ENCODE measurements around the gene PPP5C.
A peak's percentile ranks its signal among the peaks of the same experiment; 100 is the strongest.
"Not testable (repeated sequence)": the region's sequence is repeated elsewhere in the genome, so short reads cannot be mapped to it uniquely, and the experiment has no call there.

Gene PPP5C

GRCh38 chr19:46402725-46403124 lies 55.8 kb downstream of the PPP5C start:
- peaks cover 72% of the 10 kb centered on the region for H3K27me3 Mint-ChIP-seq
- H3K9me3 Mint-ChIP-seq = no peaks in the 10 kb centered on the region
- DNase-seq (no peak), ATAC-seq (peak; percentile 15)
- peaks cover 25% of the 10 kb centered on the region for H3K4me1 Mint-ChIP-seq
- H3K4me3 Mint-ChIP-seq = no peak overlapping the region
- H3K27ac Mint-ChIP-seq = no peak overlapping the region

DNA sequence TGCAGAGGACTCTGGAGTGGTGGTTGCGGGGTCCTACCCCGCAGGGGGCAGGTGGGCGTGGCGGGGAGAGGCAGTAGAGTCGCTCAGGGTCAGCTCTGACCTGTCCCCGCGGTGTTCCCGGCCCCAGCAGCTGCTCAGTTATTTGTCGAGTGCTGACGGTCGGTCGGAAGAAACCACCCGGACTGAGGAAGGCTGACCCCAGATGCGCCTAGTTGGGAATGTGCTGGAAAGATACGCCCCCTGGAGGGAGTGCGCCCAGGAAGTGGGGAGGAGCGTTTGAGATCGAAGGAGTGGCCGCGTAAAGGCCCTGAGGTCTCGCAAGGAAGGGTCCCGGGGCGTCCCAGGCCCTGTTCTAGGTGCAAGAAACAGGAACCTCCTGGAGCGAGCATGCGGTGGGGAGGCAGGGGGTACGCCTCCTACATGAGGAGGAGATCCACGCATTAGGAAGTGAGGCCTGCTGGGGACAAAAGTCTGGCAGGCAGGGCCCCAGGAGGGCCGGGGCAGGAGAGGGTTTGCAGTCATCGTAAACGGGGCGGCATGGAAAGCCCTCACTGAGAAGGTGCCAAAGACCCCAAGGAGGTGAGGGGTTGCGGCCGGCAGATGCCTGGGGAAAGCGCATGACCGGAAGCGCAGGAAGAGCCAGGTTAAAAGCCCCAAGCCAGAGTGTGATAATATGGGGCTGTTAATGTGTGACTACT lies 57.3 kb downstream of the PPP5C start:
- Mint-ChIP-seq H3K9me3 (no peaks in the 10 kb centered on the region), H3K27ac (peak overlapping the region in 1 of 2 donors; percentile 75), H3K4me3 (peak overlapping the region; percentile 71 to 72), H3K4me1 (peaks cover 33% of the 10 kb centered on the region), H3K27me3 (peaks cover 84% of the 10 kb centered on the region)
- DNase-seq = no peak
- peak; percentile 39 for ATAC-seq

DNA sequence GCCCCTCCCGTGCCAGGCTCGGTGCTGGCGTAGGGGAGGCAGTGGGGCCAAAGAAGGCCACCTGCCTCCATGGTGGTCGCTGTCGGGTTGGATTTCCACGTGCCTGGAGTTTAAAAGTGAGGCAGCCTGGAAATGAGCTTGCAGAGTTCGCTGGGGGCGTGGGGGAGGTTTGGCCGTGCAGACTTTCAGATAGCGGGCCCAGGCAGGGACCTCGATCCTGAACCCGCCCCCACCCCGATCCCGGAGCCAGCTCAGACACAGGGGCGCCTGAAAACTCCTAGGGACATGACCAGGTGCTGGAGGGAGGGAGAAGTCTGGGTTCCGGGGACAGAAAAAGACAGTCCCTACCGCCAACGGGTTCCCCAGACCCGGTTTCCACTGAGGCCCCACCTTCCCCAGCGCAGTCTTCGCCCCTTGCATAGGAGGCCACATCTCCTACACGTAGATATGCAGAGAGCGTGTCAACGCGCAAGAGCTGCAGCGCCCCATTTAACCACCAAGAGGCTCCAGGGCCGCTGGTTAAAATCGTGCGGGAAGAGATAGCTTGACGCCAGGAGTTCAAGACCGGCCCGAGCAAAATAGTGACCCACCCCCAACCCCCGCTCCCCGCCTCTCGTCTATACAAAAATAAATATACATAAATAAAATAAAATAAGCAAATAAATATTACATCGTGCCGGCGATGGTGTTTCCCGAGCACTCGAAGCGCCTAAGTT lies 58.0 kb downstream of the PPP5C start:
- H3K27ac Mint-ChIP-seq = no peak overlapping the region
- ATAC-seq (no peak), DNase-seq (no peak)
- H3K9me3 Mint-ChIP-seq = no peaks in the 10 kb centered on the region
- H3K4me3 Mint-ChIP-seq = peak overlapping the region; percentile 71 to 72
- H3K27me3 Mint-ChIP-seq = peaks cover 90% of the 10 kb centered on the region
- peaks cover 33% of the 10 kb centered on the region for H3K4me1 Mint-ChIP-seq

DNA sequence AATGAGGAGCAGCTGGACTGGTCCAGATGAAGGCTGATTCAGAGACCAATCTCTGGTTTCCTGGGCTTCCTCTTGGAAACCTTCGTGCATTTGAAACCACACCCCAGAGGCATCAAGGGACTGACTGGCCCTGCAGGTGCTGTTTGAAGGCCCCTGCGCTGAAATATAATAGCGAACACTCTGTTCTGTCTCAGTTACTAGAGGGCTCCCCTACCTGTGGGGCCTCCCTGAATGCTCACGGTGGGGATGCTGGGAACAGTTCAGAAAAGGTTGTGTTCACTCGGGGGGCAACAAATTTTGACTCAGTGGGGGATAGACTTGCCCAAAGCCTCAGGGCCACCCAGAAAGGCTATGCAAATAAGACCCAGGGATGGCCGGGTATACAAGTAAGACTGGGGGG lies 60.1 kb downstream of the PPP5C start:
- no peaks in the 10 kb centered on the region for H3K9me3 Mint-ChIP-seq
- no peak overlapping the region for H3K27ac Mint-ChIP-seq
- no peak for ATAC-seq
- H3K4me1 Mint-ChIP-seq = peaks cover 38% of the 10 kb centered on the region
- no peak for DNase-seq
- H3K4me3 Mint-ChIP-seq = no peak overlapping the region
- H3K27me3 Mint-ChIP-seq = peaks cover 96% of the 10 kb centered on the region

DNA sequence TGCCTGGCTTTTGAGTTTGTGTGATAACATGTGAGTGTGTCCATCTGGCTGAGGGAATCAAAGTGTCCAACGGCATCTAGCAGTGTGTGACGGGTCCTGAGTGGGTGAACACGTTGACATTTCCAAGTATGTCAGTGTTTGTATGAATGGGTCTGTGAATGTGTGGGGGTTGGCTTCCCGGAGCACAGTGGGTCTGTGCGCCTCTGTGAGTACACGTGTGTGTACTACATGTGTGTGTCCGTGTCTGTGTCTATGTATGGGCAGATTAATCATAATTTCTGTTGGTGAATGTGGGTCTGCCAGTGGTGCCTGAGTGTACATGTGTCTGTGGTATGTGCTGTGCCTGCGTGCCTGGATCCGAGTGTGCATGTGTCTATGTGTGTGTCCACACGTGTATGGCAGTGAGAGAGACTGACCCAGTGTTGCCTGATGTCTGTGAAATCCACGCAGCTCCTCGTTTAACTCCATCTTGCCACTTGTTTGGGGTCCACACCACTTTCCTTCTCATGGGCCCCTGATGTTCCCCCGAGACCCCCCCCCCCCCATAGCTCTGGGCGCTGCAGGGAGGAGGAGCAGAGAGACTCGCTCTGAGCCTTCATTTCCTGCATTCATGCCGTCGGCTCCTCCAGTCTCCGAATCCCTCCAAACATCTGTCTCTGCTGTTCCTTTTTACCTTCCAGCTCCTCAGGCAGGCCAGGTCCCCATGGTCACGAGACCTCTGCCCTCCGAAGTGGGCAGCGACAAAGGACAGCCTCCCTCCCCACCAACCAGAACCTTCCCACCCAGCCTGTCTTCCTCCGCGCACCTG lies 61.2 kb downstream of the PPP5C start:
- H3K4me3 Mint-ChIP-seq = no peak overlapping the region
- DNase-seq (no peak), ATAC-seq (no peak)
- H3K9me3 Mint-ChIP-seq = no peaks in the 10 kb centered on the region
- H3K4me1 Mint-ChIP-seq = peaks cover 41% of the 10 kb centered on the region
- peaks cover 99% of the 10 kb centered on the region for H3K27me3 Mint-ChIP-seq
- H3K27ac Mint-ChIP-seq = no peak overlapping the region

DNA sequence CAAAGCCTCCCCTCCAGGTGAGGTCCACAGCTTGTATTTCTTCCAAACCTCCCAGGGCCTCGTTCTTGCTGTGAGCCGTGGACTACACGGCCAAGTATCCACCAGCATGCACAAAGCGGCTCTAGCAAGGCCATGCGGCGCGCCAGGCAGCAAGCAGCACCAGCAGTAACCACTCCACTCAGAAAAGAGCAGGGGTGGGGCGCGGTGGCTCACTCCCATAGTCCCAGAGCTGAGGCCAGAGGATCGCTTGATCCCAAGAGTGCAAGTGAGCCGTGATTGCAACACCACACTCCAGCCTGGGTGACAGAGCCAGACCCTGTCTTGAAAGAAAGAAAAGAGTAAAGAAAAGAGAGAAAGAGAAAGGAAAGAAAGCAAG lies 61.8 kb downstream of the PPP5C start:
- no peak for DNase-seq
- no peaks in the 10 kb centered on the region for H3K9me3 Mint-ChIP-seq
- no peak overlapping the region for H3K4me3 Mint-ChIP-seq
- H3K4me1 Mint-ChIP-seq = peaks cover 39% of the 10 kb centered on the region
- ATAC-seq = no peak
- H3K27ac Mint-ChIP-seq = no peak overlapping the region
- H3K27me3 Mint-ChIP-seq = peaks cover 99% of the 10 kb centered on the region

GRCh38 chr19:46409191-46409590 lies 62.3 kb downstream of the PPP5C start:
- no peaks in the 10 kb centered on the region for H3K9me3 Mint-ChIP-seq
- no peak overlapping the region for H3K27ac Mint-ChIP-seq
- peaks cover 99% of the 10 kb centered on the region for H3K27me3 Mint-ChIP-seq

DNA sequence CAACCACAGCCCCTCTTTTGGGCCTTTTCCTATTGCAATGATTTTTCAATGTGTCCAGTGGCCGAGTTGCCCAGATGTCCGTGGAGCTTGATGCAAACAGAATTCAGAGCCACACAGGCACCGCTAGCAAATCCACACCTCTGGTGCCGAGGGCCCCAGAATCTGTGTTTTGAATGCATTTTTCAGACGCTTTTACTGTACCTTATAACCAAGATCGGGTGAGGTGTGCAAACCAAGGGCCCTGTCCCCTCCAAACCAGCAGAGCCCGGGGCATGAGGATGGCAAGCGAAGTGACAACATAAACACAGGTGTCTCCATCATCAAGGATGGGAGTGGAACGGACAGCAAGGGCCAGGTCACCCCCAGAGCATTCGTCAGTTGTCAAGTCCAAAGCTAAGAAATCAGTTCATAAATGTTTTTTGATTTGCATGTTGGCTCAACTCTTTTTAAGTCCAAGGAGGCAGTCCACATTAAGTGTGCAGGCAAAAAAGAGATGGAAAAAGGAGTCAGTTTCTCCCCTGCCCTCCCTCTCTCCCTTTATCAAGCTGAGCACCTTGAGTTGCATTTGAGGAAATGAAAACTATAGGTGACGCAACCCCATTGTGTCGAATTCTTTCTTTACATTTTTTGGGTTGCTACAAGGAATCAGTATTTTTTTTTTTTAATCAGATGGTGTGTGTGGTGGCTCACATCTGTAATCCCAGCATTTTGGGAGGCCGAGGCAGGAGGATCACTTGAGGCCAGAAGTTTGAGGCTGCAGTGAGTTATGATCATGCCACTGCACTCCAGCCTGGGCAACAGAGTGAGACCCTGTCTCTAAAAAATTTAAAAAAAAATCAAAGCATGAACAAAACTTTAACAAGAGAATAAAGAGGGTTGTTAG lies 63.6 kb downstream of the PPP5C start:
- Mint-ChIP-seq H3K9me3 (no peaks in the 10 kb centered on the region), H3K27me3 (peaks cover 99% of the 10 kb centered on the region), H3K4me3 (no peak overlapping the region), H3K27ac (no peak overlapping the region), H3K4me1 (peaks cover 25% of the 10 kb centered on the region)
- ATAC-seq (no peak), DNase-seq (no peak)

More at GRCh38 chr19:46409191-46409590, 62.3 kb downstream of the PPP5C start:
- DNase-seq (no peak), ATAC-seq (no peak)
- H3K4me1 Mint-ChIP-seq = peaks cover 33% of the 10 kb centered on the region
- H3K4me3 Mint-ChIP-seq = no peak overlapping the region

DNA sequence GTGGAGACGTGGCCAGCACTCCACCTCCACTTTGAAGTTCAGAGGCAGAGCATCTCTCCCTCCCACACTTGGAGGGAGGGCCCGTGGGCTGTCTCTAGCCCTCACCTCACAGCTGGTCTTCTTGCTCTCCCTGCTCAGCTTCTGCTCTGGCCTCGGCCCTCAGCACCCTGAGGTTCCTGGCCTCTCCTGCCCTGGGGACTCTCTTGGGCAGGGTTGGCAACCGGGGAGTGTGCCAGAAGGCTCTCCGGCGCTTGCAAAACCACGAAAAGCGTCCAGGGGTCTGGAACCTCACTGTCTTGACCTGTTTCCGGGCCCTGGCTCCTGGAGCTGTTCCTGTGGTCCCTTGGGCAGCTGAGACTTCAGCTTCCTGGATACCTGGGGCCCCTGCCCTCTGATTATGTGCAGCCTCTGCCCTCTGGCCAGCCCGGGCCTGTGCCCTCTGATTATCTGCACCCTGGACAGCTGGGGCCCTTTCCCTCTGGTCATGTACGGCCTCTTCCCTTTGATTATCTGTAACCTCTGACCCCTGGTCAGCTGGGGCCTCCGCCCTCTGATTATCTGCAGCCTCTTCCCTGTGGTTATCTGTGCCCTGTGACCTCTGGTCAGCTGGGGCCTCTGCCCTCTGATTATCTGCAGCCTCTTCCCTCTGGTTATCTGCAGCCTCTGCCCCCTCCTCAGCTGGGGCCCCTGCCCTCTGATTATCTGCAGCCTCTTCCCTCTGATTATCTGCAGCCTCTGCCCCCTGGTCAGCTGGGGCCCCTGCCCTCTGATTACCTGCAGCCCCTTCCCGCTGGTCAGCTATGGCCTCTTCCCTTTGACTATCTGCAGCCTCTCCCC lies 64.4 kb downstream of the PPP5C start:
- Mint-ChIP-seq H3K4me1 (peaks cover 30% of the 10 kb centered on the region), H3K9me3 (no peaks in the 10 kb centered on the region), H3K4me3 (no peak overlapping the region), H3K27ac (no peak overlapping the region), H3K27me3 (peaks cover 99% of the 10 kb centered on the region)
- ATAC-seq = no peak
- no peak for DNase-seq

DNA sequence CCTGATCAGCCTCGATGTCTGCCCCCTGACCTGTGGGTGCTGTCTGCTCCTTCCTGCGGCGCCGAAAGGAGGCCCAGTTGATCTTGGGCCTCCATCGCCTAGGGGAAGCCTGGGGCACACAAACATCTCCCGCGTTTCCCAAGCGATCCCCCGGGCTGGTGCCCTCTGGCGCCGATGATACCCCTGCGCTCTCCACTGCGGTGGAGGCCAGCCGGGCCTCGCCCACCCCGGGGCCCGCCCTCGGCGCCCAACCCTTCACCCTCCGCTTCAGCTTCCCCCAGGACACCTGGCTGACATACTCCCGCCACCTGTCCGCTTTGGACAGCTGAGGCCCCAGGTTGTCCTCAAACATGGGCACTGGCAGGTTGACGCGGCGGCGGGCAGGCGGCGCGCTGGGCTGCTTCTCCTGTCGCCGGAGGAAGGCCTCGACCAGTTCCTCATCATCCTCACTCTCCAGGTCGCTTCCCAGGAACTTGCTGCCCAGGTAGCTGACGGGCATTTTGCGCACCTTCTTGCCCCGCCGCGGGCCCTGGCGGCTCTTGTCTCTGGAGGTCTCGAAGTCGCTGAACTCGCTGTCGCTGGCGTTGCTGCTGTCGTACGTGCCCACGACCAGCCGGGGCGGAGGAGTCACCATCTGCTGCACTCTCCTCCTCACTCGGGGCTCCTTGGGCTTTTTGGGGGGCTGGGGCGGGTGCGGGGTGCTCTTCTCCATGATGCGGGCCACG lies 65.2 kb downstream of the PPP5C start:
- no peak for ATAC-seq
- peaks cover 38% of the 10 kb centered on the region for H3K4me1 Mint-ChIP-seq
- H3K4me3 Mint-ChIP-seq = no peak overlapping the region
- H3K27ac Mint-ChIP-seq = no peak overlapping the region
- H3K27me3 Mint-ChIP-seq = peaks cover 99% of the 10 kb centered on the region
- no peaks in the 10 kb centered on the region for H3K9me3 Mint-ChIP-seq
- DNase-seq = no peak

DNA sequence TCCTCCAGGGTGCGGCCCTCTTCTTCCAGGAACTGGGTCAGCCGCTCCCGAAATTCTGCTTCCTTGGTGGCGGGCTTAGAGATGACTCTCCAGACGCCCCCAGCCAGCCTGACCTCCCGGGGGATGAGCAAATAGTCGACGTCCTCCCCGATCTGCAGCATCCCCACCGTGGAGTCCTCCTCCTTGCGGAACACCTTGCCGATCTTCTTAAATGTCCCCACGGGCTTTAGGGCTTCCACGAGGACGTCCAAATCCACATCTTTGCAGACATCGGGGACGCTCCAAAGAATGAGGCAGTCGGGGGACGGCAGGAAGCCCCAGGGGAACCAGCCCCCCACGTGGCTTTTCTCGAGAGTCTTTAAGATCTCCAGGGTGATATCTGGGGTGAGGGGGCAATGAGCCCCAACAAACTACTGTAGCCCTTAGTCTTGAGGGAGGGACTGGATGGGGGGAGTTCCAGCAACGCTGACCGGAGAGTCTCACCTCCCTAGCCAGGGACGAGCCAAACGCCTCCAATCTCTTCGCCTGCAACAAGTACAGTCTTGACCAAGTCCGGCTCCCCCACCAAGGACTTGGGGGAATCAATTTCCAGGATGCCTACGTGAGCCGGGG lies 65.9 kb downstream of the PPP5C start:
- no peak for ATAC-seq
- Mint-ChIP-seq H3K27ac (no peak overlapping the region), H3K4me1 (peaks cover 38% of the 10 kb centered on the region), H3K27me3 (peaks cover 94% of the 10 kb centered on the region), H3K4me3 (peak overlapping the region in 1 of 2 donors; percentile 38), H3K9me3 (no peaks in the 10 kb centered on the region)
- DNase-seq = no peak

GRCh38 chr19:46413262-46414031 lies 66.6 kb downstream of the PPP5C start, which contains the start of gene CCDC8:
TSS of gene CCDC8 (minus strand) at chr19:46413564. CDS start at chr19:46412810, 754 bp downstream.
- Mint-ChIP-seq H3K4me3 (peak within 1 kb of the TSS in 1 of 2 donors; percentile 38), H3K4me1 (peaks cover 34% of the 10 kb centered on the region), H3K27me3 (peaks cover 93% of the 10 kb centered on the region), H3K27ac (no peak within 1 kb of the TSS), H3K9me3 (no peaks in the 10 kb centered on the region)
- DNase-seq (no peak), ATAC-seq (no peak)

GRCh38 chr19:46414899-46415298 lies 68.0 kb downstream of the PPP5C start:
- not testable (repeated sequence) for H3K9me3 Mint-ChIP-seq

More at GRCh38 chr19:46414899-46415298, 68.0 kb downstream of the PPP5C start:
- peak overlapping the region in 1 of 2 donors; percentile 33 for H3K4me3 Mint-ChIP-seq
- peaks cover 30% of the 10 kb centered on the region for H3K4me1 Mint-ChIP-seq
- peaks cover 94% of the 10 kb centered on the region for H3K27me3 Mint-ChIP-seq
- DNase-seq, H3K27ac Mint-ChIP-seq, ATAC-seq: not testable (repeated sequence)

Data from stimulated activated naive CD8-positive, alpha-beta T cell treated with anti-CD3 and anti-CD28 coated beads, Interleukin-15, amount 100 ng/mL, for 72 hours (primary cell).